ENCODE data around the gene GJA3.

The GJA3 gene

GRCh38 chr13:20134732-20135131 lies 26.1 kb downstream of the GJA3 start:
- H3K4me3 ChIP-seq (ENCODE audit: control insufficient read depth, low read depth, low read length), result no peak overlapping the region
- DNase-seq (ENCODE audit: low read depth), result no peak
- no peak for TF ChIP-seq CTCF (conservative IDR thresholded peaks at IDR 0.05; ENCODE audit: control insufficient read depth, insufficient read depth, low read depth, low read length)

- no peak for TF ChIP-seq CTCF (conservative IDR thresholded peaks at IDR 0.05; ENCODE audit: control insufficient read depth, insufficient read depth, low read depth, low read length)
- no peak overlapping the region for H3K4me3 ChIP-seq (ENCODE audit: control insufficient read depth, low read depth, low read length)
- no peak for DNase-seq (ENCODE audit: low read depth)
Measured at GRCh38 chr13:20132052-20132634, 28.7 kb downstream of the GJA3 start.

- no peak for DNase-seq (ENCODE audit: low read depth)
- H3K4me3 ChIP-seq (ENCODE audit: control insufficient read depth, low read depth, low read length), result no peak overlapping the region
- no peak for TF ChIP-seq CTCF (conservative IDR thresholded peaks at IDR 0.05; ENCODE audit: control insufficient read depth, insufficient read depth, low read depth, low read length)
Measured at GRCh38 chr13:20131057-20131832, 29.6 kb downstream of the GJA3 start.

GRCh38 chr13:20130652-20131051 lies 30.2 kb downstream of the GJA3 start:
- no peak overlapping the region for H3K4me3 ChIP-seq (ENCODE audit: control insufficient read depth, low read depth, low read length)
- no peak for TF ChIP-seq CTCF (conservative IDR thresholded peaks at IDR 0.05; ENCODE audit: control insufficient read depth, insufficient read depth, low read depth, low read length)
- no peak for DNase-seq (ENCODE audit: low read depth)

- no peak for TF ChIP-seq CTCF (conservative IDR thresholded peaks at IDR 0.05; ENCODE audit: control insufficient read depth, insufficient read depth, low read depth, low read length)
- H3K4me3 ChIP-seq (ENCODE audit: control insufficient read depth, low read depth, low read length), result no peak overlapping the region
- no peak for DNase-seq (ENCODE audit: low read depth)
Measured at GRCh38 chr13:20130012-20130411, 30.8 kb downstream of the GJA3 start.

GRCh38 chr13:20129076-20129475 lies 31.8 kb downstream of the GJA3 start:
- no peak for DNase-seq (ENCODE audit: low read depth)
- no peak for TF ChIP-seq CTCF (conservative IDR thresholded peaks at IDR 0.05; ENCODE audit: control insufficient read depth, insufficient read depth, low read depth, low read length)
- no peak overlapping the region for H3K4me3 ChIP-seq (ENCODE audit: control insufficient read depth, low read depth, low read length)

All from fibroblast of mammary gland (primary cell).